ENCODE measurements around the gene PRAC2.

The PRAC2 gene

DNA sequence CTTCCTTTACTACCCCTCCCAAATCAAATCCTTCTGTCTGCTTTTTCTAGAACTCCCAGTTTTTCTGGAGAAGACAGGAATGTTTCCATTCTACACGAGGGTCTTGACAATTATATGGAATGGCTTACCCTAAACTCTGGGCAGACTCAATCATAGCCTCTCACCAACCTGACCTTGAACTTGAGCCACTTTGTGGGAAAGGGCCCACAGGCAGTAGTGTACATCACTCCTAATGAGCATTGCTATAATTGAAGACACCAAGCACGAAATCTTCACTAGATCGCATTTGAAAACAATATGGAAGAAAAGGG lies 7.2 kb downstream of the PRAC2 start:
- TF ChIP-seq, protein P1, sequence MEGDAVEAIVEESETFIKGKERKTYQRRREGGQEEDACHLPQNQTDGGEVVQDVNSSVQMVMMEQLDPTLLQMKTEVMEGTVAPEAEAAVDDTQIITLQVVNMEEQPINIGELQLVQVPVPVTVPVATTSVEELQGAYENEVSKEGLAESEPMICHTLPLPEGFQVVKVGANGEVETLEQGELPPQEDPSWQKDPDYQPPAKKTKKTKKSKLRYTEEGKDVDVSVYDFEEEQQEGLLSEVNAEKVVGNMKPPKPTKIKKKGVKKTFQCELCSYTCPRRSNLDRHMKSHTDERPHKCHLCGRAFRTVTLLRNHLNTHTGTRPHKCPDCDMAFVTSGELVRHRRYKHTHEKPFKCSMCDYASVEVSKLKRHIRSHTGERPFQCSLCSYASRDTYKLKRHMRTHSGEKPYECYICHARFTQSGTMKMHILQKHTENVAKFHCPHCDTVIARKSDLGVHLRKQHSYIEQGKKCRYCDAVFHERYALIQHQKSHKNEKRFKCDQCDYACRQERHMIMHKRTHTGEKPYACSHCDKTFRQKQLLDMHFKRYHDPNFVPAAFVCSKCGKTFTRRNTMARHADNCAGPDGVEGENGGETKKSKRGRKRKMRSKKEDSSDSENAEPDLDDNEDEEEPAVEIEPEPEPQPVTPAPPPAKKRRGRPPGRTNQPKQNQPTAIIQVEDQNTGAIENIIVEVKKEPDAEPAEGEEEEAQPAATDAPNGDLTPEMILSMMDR (IDR thresholded peaks at IDR 0.05; ENCODE audit: control insufficient read depth, extremely low read depth, insufficient read depth), result no peak
- peak overlapping the region; percentile 91; the same call in 1 of the 2 replicates for H3K4me3 ChIP-seq (ENCODE audit: low read depth, low read length)
- DNase-seq (ENCODE audit: low read depth), result no peak

DNA sequence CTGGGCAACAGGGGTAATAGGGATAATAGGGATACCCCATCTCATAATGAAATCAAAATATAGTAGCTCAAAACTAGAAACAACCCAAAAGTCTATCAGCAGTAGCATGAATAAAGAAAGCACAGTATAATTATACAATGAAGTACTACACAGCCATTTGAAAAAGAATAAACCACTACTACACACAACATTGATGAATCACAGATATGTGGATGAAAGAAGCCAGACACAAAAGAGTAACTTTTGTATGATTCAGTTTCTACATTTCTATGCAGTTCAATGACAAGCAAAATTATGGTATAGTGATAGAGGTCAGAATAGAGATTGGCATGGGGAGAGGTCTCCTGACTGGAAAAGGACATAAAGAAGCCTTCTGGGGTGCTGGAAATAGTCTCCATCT lies 8.4 kb downstream of the PRAC2 start:
- DNase-seq (ENCODE audit: low read depth), result no peak
- TF ChIP-seq, protein P1 (IDR thresholded peaks at IDR 0.05; ENCODE audit: control insufficient read depth, extremely low read depth, insufficient read depth), result no peak
- H3K4me3 ChIP-seq (ENCODE audit: low read depth, low read length), result no peak overlapping the region

DNA sequence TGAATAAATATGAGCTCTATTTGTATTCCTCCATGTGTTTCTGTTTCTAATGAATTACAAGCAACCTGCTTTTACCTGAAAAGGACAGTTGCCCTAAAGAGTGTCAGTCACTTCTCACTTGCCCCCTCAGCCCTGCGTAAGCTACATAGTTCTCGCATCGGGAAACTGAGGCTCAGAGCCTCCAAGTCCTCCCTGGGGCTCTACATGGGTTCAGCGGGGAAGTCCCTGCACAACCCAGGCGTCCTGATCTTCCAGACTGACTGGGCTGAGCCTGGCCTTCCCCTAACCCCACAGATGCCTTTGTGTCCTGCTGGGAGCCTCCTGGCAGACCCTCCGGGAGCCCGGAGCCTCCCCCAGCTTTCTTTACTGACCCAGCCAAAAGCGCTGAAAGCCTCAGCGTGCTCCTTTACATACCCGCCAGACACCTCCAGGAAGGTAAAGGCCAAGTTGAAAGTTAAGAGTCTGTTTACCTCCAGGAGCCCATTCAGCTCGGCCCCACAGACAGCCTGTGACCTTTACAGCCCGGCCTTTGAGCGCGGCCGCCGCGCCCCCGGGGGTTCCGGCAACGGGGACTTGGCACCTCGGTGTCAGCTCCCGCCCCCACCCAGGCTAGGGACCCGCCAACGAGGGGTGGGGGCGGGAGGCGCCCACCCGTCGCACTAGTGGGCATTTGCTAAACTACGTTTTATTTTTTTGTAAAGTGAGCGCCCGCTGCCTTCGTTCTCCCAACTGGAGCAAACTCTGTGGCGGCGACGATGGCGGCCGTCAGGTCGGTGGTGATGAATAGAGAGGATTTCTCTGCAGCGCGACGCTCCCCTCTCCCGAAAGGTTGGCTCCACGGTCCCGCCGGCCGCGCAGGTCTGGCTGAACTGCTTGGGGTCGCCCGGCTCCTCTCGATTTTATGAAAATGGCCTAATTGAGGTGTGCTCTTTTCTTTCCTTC lies 10.0 kb downstream of the PRAC2 start:
- no peak for DNase-seq (ENCODE audit: low read depth)
- TF ChIP-seq, protein P1 (IDR thresholded peaks at IDR 0.05; ENCODE audit: control insufficient read depth, extremely low read depth, insufficient read depth), result no peak
- H3K4me3 ChIP-seq (ENCODE audit: low read depth, low read length), result peak overlapping the region; percentile 56

DNA sequence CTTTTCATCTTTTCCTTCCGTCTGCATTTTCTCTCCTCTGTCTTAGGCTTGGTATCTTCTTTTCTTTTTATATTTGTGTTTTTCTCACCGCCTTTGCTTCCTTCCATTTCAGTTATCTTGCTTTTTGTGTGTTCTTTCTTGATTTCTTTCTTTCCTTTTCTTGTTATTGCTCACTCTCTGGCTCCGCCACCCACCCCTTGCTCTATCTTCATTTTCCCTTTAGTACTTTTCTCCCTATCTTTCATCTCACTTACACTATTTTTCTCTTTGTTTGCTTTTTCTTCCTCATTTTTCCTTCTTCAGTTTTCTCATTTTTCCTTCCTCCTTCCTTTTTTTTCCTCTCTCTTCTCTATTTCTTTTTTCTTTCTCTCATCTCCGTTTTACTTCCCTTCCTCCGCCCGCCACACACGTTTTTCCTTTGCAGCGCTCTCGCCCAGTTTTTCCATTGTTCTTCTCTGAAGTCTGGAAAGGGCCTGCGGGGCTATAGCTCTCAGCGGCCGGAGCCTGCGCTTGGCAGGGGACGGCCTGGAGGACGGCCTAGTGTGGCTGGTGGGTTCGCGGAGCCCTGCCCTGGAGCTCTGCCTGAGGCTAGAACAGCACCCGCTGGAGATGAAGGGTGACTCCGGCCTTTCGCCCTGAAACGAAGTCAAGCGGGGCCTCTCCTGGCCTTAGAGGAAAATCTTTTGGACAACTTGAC lies 10.8 kb downstream of the PRAC2 start:
- H3K4me3 ChIP-seq (ENCODE audit: low read depth, low read length), result peak overlapping the region; percentile 56
- no peak for DNase-seq (ENCODE audit: low read depth)
- TF ChIP-seq, protein P1 (IDR thresholded peaks at IDR 0.05; ENCODE audit: control insufficient read depth, extremely low read depth, insufficient read depth), result no peak

DNA sequence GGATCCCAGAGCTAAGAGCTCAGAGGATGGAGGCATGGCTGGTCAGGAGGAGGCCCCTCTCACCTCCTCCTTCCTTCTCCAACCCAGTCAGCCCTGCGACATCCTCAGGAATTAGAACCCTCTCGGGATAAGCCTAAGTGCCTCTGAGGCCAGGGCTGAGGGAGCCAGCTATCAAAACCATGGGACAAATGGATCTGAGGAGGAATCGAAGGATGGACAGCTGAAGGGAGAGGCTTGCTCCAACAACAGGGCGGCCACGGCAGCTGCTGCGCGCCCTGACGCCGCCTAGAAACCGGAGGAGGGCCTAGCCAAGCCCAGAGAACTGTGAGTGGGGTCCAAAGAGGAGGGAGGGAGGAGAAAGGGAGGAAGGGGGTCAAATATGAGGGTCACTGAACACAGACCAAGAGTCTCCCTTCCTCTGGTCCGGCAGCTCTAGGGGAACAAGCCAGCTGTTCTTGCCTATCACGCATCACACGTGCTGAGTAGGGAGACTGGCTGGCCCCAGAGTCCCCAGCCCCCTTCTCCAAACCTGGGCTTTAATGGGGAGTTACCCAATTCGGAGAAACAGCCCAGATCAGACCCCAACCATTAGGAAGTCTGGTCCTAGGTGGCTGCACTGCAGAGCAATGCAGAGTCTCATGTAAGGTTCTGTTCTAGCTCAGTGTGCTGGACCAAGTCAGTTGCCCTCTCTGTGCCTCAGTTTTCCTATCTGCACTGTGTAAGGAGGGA lies 11.5 kb downstream of the PRAC2 start:
- TF ChIP-seq, protein P1 (IDR thresholded peaks at IDR 0.05; ENCODE audit: control insufficient read depth, extremely low read depth, insufficient read depth), result no peak
- peak overlapping the region; percentile 56 for H3K4me3 ChIP-seq (ENCODE audit: low read depth, low read length)
- no peak for DNase-seq (ENCODE audit: low read depth)

DNA sequence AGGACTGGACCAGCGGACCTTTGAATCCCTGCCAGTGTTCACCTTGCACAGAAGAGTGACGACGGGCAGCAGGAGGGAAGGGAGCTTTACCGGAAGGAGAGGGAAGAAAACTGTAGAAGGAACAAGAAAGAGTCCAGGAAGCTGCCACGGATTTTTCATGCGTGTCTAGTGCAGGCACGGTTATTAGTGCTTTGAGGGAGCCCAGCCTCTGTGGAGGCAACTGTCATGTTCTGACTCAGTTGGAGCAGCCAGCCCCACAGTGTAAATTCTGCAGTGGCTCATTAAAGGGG lies 12.0 kb downstream of the PRAC2 start:
- TF ChIP-seq, protein P1 (IDR thresholded peaks at IDR 0.05; ENCODE audit: control insufficient read depth, extremely low read depth, insufficient read depth), result no peak
- peak overlapping the region; percentile 56 for H3K4me3 ChIP-seq (ENCODE audit: low read depth, low read length)
- no peak for DNase-seq (ENCODE audit: low read depth)
